Measurements from ENCODE around the gene CYP2A6. TPM values are rescaled to one million over a fixed set of nuclear protein-coding genes. Genes with fewer than 3 reads are reported as not detected.
A peak's percentile ranks its signal among the peaks of the same experiment; 100 is the strongest.
"Not testable (repeated sequence)": the region's sequence is repeated elsewhere in the genome, so short reads cannot be mapped to it uniquely, and the experiment has no call there.

CYP2A6 gene
- total RNA-seq, 1 donor from 2014 or later = 0.27 TPM

GRCh38 chr19:40858109-40858508 is 7.9 kb upstream of the CYP2A6 start:
- DNase-seq (no peak), ATAC-seq (ENCODE audit: poor library complexity) (no peak)
- intact Hi-C loops (cut with DNase I) = no loop called here

- not testable (repeated sequence) for DNase-seq; ATAC-seq (ENCODE audit: poor library complexity)
Observed at GRCh38 chr19:40852467-40853152, 2.4 kb upstream of the CYP2A6 start.

DNA sequence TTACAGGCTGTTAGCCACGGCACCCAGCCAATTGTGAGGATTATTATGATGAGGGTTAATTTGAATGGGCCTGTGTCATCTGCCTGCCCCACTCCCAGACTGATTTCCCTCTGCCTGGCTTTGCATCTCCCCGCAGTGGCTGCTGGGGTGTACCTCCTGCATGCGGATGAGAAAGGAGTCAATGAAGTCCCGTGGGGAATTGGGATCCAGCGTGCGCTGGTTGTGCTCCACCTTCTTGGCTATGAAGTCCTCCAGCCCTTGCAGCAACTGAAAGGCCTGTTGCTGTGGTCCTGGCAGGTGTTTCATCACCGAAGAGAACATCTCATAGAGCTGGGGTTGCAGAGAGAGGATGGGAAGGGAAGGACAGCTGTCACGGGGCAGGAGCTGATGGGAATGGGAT is 3.5 kb downstream of the CYP2A6 start:
- DNase-seq; ATAC-seq (ENCODE audit: poor library complexity); intact Hi-C loops (cut with DNase I): not testable (repeated sequence)

More at GRCh38 chr19:40852467-40853152, 2.4 kb upstream of the CYP2A6 start:
- intact Hi-C loops (cut with DNase I) = not testable (repeated sequence)

DNA sequence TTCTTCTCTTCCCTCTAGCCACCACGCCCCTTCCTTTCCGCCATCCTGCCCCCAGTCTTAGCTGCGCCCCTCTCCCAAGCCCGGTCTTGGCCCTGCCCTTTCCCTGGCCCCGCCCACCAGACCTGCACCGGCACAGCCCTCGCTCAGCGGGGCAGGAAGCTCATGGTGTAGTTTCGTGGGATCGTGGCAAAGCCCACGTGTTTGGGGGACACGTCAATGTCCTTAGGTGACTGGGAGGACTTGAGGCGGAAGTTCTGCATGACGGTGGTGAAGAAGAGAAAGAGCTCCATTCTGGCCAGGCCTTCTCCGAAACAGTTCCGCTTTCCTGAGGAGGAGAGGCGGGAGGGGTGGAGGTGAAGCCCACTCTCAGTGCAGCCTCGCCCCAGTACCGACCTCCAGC is 6.6 kb downstream of the CYP2A6 start:
- intact Hi-C loops (cut with DNase I) = not testable (repeated sequence)
- ATAC-seq (ENCODE audit: poor library complexity) (peak; percentile 68), DNase-seq (peak; percentile 53)

DNA sequence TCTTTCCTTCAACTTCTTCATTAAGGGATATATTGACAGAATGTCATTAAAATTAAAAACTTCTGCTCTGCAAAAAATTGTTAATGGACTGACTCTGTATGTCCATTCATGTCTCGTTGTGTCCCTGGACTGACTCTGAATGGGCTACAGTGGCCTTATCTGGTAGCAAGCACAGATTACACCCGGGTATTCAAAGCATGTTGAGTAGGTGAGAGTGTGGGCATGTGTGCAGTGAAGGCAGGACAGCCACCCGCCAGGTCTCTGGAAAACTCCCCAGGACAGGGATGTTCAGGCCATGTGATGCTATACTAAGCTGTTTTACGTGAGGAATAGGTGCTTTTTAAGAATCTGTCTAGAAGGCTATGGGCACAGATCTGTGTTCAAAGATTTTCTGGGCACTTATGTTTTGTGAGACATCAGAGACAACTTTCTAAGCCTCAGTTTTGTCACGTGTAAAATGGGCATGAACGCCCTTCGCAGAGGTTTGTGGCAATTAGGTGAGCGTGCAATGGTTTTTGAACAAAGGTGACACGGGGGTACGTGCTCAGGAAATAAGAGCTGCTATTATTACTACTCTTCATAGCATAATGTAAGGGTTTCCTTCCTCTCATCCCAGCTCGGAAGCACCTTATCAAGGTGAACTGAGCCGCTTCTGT is 7.1 kb downstream of the CYP2A6 start:
- intact Hi-C loops (cut with DNase I); DNase-seq: not testable (repeated sequence)
- peak; percentile 49 for ATAC-seq (ENCODE audit: poor library complexity)

- intact Hi-C loops (cut with DNase I); DNase-seq; ATAC-seq (ENCODE audit: poor library complexity): not testable (repeated sequence)
Observed at GRCh38 chr19:40842012-40842411, 8.2 kb downstream of the CYP2A6 start.

GRCh38 chr19:40838477-40838876 is 11.8 kb downstream of the CYP2A6 start:
- DNase-seq = not testable (repeated sequence)

DNA sequence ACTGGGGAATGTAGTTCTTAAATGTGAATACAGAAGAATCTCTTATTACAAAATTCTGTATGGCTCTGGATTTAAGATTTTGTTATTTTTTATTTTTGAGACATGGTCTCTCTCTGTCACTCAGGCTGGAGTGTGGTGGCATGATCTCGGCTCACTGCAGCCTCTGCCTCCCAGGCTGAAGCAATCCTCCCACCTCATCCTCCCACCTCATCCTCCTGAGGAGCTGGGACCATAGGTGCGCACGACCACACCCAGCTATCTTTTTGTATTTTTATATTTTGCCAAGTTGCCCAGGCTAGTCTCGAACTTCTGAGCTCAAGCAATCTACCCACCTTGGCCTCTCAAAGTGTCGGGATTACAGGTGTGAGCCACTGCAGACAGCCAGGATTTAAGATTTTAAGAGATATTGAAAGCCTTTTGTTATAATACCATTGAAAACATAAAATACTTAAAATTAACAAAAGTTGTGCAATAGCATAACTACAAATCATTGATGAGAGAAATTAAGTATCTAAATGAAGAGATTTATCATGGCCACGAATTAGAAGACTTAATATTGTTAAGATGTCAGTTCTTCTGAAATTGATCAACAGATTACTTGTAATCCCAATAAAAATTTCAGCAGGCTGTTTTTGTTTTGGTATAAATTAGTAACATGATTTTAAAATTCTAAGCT is 13.4 kb downstream of the CYP2A6 start:
- DNase-seq = no peak
- ATAC-seq (ENCODE audit: poor library complexity) = no peak
- intact Hi-C loops (cut with DNase I) = no loop called here

More at GRCh38 chr19:40838477-40838876, 11.8 kb downstream of the CYP2A6 start:
- ATAC-seq (ENCODE audit: poor library complexity); intact Hi-C loops (cut with DNase I): not testable (repeated sequence)

- ATAC-seq (ENCODE audit: poor library complexity); DNase-seq; intact Hi-C loops (cut with DNase I): not testable (repeated sequence)
Observed at GRCh38 chr19:40833728-40834533, 16.3 kb downstream of the CYP2A6 start.

- intact Hi-C loops (cut with DNase I); DNase-seq; ATAC-seq (ENCODE audit: poor library complexity): not testable (repeated sequence)
Observed at GRCh38 chr19:40832431-40832790, 17.8 kb downstream of the CYP2A6 start.

DNA sequence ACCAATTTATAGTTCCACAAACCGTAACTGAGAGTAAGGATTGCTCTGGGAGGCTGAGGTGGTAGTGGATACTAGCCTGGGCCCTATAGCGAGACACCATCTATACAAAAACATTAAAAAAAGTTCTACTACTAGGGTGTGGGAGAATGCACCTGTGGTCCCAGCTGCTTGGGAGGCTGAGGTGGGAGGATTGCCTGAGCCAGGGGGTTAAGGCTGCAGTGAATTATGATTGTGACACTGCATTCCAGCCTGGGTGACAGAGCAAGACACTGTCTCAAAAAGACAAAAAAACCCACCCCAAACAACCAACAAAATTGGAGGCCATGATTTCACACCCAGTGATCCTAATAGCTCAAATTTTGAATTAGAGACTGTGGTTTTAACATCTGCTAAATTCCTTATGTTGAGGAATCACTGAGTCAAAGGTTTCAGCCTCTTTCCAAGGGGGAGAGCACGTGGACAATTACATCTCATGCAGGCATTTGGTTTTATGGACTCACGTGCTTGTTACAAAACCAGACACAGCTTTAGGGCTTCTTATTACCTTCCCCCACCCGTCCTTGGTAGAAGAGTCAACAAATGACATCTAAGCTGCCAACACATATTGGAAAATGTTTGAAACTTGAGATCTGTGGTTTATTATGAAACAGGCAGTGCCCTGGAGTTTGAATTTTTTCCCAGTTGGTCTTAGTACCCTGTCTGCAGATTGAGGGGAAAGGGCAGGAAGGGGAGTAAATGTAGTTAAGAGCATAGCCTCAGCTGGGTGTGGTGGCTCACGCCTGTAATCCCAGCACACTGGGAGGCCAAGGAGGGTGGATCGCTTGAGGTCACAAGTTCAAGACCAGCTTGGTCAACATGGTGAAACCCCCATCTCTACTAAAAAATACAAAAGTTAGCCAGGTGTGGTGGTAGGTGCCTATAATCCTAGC is 18.5 kb downstream of the CYP2A6 start:
- DNase-seq = no peak
- intact Hi-C loops (cut with DNase I) = no loop called here
- no peak for ATAC-seq (ENCODE audit: poor library complexity)

- ATAC-seq (ENCODE audit: poor library complexity); DNase-seq; intact Hi-C loops (cut with DNase I): not testable (repeated sequence)
Observed at GRCh38 chr19:40830741-40831140, 19.5 kb downstream of the CYP2A6 start.

DNA sequence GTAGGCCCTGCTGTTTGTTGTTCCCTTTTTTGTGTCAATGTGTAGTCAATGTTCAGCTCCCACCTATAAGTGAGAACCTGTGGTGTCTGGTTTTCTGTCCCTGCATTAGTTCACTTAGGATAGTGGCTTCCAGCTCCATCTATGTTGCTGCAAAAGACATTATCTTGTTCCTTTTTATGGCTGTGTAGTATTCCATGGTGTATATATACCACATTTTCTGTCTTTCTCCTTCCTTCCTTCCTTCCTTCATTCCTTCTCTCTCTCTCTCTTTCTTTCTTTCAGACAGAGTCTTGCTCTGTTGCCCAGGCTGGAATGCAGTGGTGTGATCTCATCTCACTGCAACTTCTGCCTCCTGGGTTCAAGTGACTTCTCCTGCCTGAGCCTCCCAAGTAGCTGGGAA is 21.0 kb downstream of the CYP2A6 start:
- DNase-seq (no peak), ATAC-seq (ENCODE audit: poor library complexity) (no peak)
- intact Hi-C loops (cut with DNase I) = no loop called here

GRCh38 chr19:40827386-40828247 is 22.6 kb downstream of the CYP2A6 start:
- ATAC-seq (ENCODE audit: poor library complexity) (no peak), DNase-seq (no peak)
- intact Hi-C loops (cut with DNase I) = no loop called here

GRCh38 chr19:40826699-40827385 is 23.4 kb downstream of the CYP2A6 start:
- intact Hi-C loops (cut with DNase I); DNase-seq; ATAC-seq (ENCODE audit: poor library complexity): not testable (repeated sequence)

GRCh38 chr19:40826312-40826698 is 23.9 kb downstream of the CYP2A6 start:
- ATAC-seq (ENCODE audit: poor library complexity) = not testable (repeated sequence)

More at GRCh38 chr19:40826312-40826698, 23.9 kb downstream of the CYP2A6 start:
- DNase-seq; intact Hi-C loops (cut with DNase I): not testable (repeated sequence)

All from Right ventricle myocardium superior (tissue), 1 donor.